H1 (cell line): Measurements from ENCODE around the gene UMODL1.

Source experiments
- CEBPB ChIP-seq: IDR thresholded peaks from 2 replicates; pipeline ENCODE4 v1.6.1; 2012; ENCODE audit warnings: low read depth, low read length
- CHD1 ChIP-seq: IDR thresholded peaks from 2 replicates; pipeline ENCODE4 v1.6.1; 2012; ENCODE audit warnings: low read depth, low read length, improper control_type of control experiment
- CTCF ChIP-seq, 3 experiments: IDR thresholded peaks; 1 replicate in 2 of 3; 2 replicates in 1 of 3; pipeline versions ENCODE4 v1.5.1 to v1.6.1; 2011; ENCODE audit warnings: low read length in 3 of 3, mild to moderate bottlenecking in 3 of 3, inconsistent platforms in 2 of 3, low read depth in 1 of 3, moderate library complexity in 1 of 3; ENCODE audit not compliant: insufficient read depth in 1 of 3; ENCODE audit errors: control extremely low read depth in 1 of 3
- EZH2 ChIP-seq: fragments of 200-600 bp; sonication (generic); IDR thresholded peaks from 2 replicates; pipeline ENCODE4 v1.7.1; 2012; ENCODE audit warnings: low read depth, mild to moderate bottlenecking, moderate library complexity, low read length, inconsistent platforms; ENCODE audit not compliant: severe bottlenecking
- KDM1A ChIP-seq: fragments of 200-600, 300-600 bp; sonication (generic); IDR thresholded peaks from 2 replicates; pipeline ENCODE4 v1.7.1; 2016; ENCODE audit warnings: mild to moderate bottlenecking, low read length, borderline replicate concordance
- POLR2A ChIP-seq, 2 experiments: IDR thresholded peaks; 1 replicate in 1 of 2; 2 replicates in 1 of 2; pipeline ENCODE4 v1.6.1; 2011; ENCODE audit warnings: low read depth in 2 of 2, low read length in 2 of 2, mild to moderate bottlenecking in 2 of 2; ENCODE audit errors: control extremely low read depth in 1 of 2
- SIN3A ChIP-seq, 2 experiments: IDR thresholded peaks in 1 of 2; conservative IDR thresholded peaks in 1 of 2; 2 replicates each; pipeline ENCODE4 v1.6.1; 2011 to 2012; ENCODE audit warnings: low read length in 2 of 2, improper control_type of control experiment in 1 of 2, low read depth in 1 of 2, mild to moderate bottlenecking in 1 of 2
- SIX5 ChIP-seq: IDR thresholded peaks from 2 replicates; pipeline ENCODE4 v1.6.1; 2011; ENCODE audit warnings: mild to moderate bottlenecking, low read depth, low read length
- TEAD4 ChIP-seq: IDR thresholded peaks from 2 replicates; pipeline ENCODE4 v1.6.1; 2012; ENCODE audit warnings: low read depth, low read length, inconsistent platforms, mixed read lengths

GRCh38 chr21:42132183-42132582 is 61.1 kb downstream of the UMODL1 start:
- no peak for TF ChIP-seq SIN3A (conservative IDR thresholded peaks at IDR 0.05 in 1 of 2, IDR thresholded peaks at IDR 0.05 in 1 of 2; ENCODE audit: low read depth in 1 of 2, low read length in 2 of 2)
- no peak for TF ChIP-seq CTCF (IDR thresholded peaks at IDR 0.05; ENCODE audit: control extremely low read depth in 1 of 3, insufficient read depth in 1 of 3, low read depth in 1 of 3, low read length in 3 of 3)
- TF ChIP-seq KDM1A: no peak
- no peak for TF ChIP-seq SIX5
- no peak for TF ChIP-seq POLR2A (IDR thresholded peaks at IDR 0.05; ENCODE audit: control extremely low read depth in 1 of 2, low read depth in 2 of 2, low read length in 2 of 2)
- TF ChIP-seq TEAD4: no peak
- no peak for TF ChIP-seq CHD1
- no peak for TF ChIP-seq EZH2
- no peak for TF ChIP-seq CEBPB
